Endothelial cell of umbilical vein (primary cell): ENCODE results near the gene ANO6.

Experiments
- CTCF ChIP-seq, 2 donors: IDR thresholded peaks; 1 replicate in 1 of 2; 2 replicates in 1 of 2; pipeline ENCODE4 v1.5.1; 2011; ENCODE audit warnings: low read length in 2 of 2, mild to moderate bottlenecking in 2 of 2, moderate library complexity in 2 of 2, control low read depth in 1 of 2, inconsistent platforms in 1 of 2, low read depth in 1 of 2; ENCODE audit not compliant: insufficient read depth in 1 of 2; ENCODE audit errors: extremely low read depth in 1 of 2
- JUN ChIP-seq: IDR thresholded peaks from 2 replicates; pipeline ENCODE4 v1.6.1; 2011; ENCODE audit warnings: borderline replicate concordance, low read depth; ENCODE audit not compliant: insufficient read length, insufficient read depth
- MYC ChIP-seq: IDR thresholded peaks from one replicate; pipeline ENCODE4 v1.6.1; 2011; ENCODE audit warnings: mild to moderate bottlenecking, low read depth, low read length
- POLR2A ChIP-seq: IDR thresholded peaks from 2 replicates; pipeline ENCODE4 v1.6.1; 2012; ENCODE audit warnings: low read depth, mild to moderate bottlenecking, control low read depth, low read length
- POLR2AphosphoS5 ChIP-seq: IDR thresholded peaks from 2 replicates; pipeline ENCODE4 v1.6.1; 2012; ENCODE audit warnings: low read depth, mild to moderate bottlenecking, control low read depth, low read length, moderate library complexity; ENCODE audit not compliant: insufficient read depth

GRCh38 chr12:45298721-45299692 lies 83.1 kb downstream of the ANO6 start:
- no peak for TF ChIP-seq POLR2A
- TF ChIP-seq JUN, result peak; percentile 23
- no peak for TF ChIP-seq CTCF (IDR thresholded peaks at IDR 0.05; ENCODE audit: extremely low read depth in 1 of 2, insufficient read depth in 1 of 2, low read depth in 1 of 2, low read length in 2 of 2)
- no peak for TF ChIP-seq POLR2AphosphoS5
- no peak for TF ChIP-seq MYC
